Fibroblast of skin of scalp (primary cell): Measurements from ENCODE around the gene PKP2.

Source experiments
- DNase-seq: peaks from one replicate; pipeline ENCODE4 v3.0.0-alpha.2; 2013

The PKP2 gene

GRCh38 chr12:32753605-32754004, 143.0 kb downstream of the PKP2 start:
- no peak for DNase-seq

- DNase-seq = no peak
Observed at GRCh38 chr12:32743264-32743663, 153.3 kb downstream of the PKP2 start.

DNA sequence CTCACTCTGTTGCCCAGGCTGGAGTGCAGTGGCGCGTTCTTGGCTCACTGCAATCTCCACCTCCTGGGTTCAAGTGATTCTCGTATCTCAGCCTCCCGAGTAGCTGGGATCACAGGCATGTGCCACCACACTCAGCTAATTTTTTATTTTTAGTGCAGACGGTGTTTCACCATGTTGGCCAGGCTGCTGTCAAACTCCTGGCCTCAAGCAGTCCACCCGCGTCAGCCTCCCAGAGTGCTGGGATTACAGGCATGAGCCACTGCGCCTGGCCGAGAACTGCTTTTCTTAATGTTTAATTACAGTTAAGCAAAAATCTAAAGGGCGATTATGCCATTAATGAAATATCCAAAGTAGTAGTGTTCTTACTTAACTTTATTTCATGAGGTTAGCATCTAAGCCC, 154.4 kb downstream of the PKP2 start:
- no peak for DNase-seq
